K562 (cell line): Measurements from ENCODE around the gene PPP1R14D. TPM values are rescaled to one million over a fixed set of nuclear protein-coding genes. Genes with fewer than 3 reads are reported as not detected.

ENCODE experiments used
- CHD7 ChIP-seq: fragments of 200-600 bp; sonication (generic); IDR thresholded peaks from one replicate; pipeline ENCODE4 v1.6.1; 2012; ENCODE audit warnings: mild to moderate bottlenecking, low read depth, low read length, inconsistent platforms
- FOXJ2 ChIP-seq: fragments of 200-800 bp; sonication (Bioruptor generic); IDR thresholded peaks from 2 replicates; pipeline ENCODE4 v1.6.1; 2016; ENCODE audit warnings: missing genetic modification characterization, missing compliant biosample characterization
- RBM22 ChIP-seq: fragments of 200-400 bp; formaldehyde crosslinking; IDR thresholded peaks from 2 replicates; pipeline ENCODE4 v1.6.1; 2018; ENCODE audit warnings: low read length, low read depth; ENCODE audit not compliant: poor library complexity, severe bottlenecking
- ZNF324 ChIP-seq: fragments of 250-450 bp; sonication (Bioruptor Pico); IDR thresholded peaks from 2 replicates; pipeline ENCODE4 v1.4.0; 2020; ENCODE audit warnings: mild to moderate bottlenecking
- polyA plus RNA-seq, 8 experiments: library from polyadenylated mRNA; depleted of rRNA in 4 of 8; stranded (reverse) in 5 of 8; unstranded in 3 of 8; fragments of >200 nt; fragmentation: Nextera tagmentation in 2 of 8; fragmentation: Illumina TruSeq in 1 of 8; extraction: Ambion mirVana in 2 of 8; extraction: Trizol in 1 of 8; gene quantifications; 2 replicates each; pipeline versions ENCODE4 v1.2.1 to v1.2.3, GENCODE V29; 2011 to 2014; ENCODE audit warnings: inconsistent platforms in 1 of 8, missing spikeins in 1 of 8
- total RNA-seq, 7 experiments: library from RNA; depleted of rRNA in 6 of 7; stranded (reverse); fragments of >200 nt in 6 of 7; fragmentation: Illumina TruSeq in 2 of 7; extraction: Trizol in 2 of 7; gene quantifications; 2 replicates each; pipeline versions ENCODE4 v1.2.1 to v1.2.3, GENCODE V29; 2011 to 2021; ENCODE audit warnings: low replicate concordance in 1 of 7
- TF ChIP-seq, protein P1 (sequence below): fragments of 200-800 bp; sonication (Bioruptor generic); IDR thresholded peaks from 2 replicates; pipeline ENCODE4 v1.6.1; 2016; ENCODE audit warnings: missing genetic modification characterization, missing compliant biosample characterization

Gene PPP1R14D
- total and polyA plus RNA-seq, 9 of the 15 experiments (the other 6 are each of a cell fraction or from before 2014, with no cell fraction given) = 0.11 to 0.18 TPM; not detected in 7

- TF ChIP-seq CHD7 = no peak
- no peak for TF ChIP-seq FOXJ2 (tag)
- TF ChIP-seq RBM22 = no peak
- no peak for TF ChIP-seq ZNF324 (CRISPR knock-in tag)
- TF ChIP-seq, protein P1, sequence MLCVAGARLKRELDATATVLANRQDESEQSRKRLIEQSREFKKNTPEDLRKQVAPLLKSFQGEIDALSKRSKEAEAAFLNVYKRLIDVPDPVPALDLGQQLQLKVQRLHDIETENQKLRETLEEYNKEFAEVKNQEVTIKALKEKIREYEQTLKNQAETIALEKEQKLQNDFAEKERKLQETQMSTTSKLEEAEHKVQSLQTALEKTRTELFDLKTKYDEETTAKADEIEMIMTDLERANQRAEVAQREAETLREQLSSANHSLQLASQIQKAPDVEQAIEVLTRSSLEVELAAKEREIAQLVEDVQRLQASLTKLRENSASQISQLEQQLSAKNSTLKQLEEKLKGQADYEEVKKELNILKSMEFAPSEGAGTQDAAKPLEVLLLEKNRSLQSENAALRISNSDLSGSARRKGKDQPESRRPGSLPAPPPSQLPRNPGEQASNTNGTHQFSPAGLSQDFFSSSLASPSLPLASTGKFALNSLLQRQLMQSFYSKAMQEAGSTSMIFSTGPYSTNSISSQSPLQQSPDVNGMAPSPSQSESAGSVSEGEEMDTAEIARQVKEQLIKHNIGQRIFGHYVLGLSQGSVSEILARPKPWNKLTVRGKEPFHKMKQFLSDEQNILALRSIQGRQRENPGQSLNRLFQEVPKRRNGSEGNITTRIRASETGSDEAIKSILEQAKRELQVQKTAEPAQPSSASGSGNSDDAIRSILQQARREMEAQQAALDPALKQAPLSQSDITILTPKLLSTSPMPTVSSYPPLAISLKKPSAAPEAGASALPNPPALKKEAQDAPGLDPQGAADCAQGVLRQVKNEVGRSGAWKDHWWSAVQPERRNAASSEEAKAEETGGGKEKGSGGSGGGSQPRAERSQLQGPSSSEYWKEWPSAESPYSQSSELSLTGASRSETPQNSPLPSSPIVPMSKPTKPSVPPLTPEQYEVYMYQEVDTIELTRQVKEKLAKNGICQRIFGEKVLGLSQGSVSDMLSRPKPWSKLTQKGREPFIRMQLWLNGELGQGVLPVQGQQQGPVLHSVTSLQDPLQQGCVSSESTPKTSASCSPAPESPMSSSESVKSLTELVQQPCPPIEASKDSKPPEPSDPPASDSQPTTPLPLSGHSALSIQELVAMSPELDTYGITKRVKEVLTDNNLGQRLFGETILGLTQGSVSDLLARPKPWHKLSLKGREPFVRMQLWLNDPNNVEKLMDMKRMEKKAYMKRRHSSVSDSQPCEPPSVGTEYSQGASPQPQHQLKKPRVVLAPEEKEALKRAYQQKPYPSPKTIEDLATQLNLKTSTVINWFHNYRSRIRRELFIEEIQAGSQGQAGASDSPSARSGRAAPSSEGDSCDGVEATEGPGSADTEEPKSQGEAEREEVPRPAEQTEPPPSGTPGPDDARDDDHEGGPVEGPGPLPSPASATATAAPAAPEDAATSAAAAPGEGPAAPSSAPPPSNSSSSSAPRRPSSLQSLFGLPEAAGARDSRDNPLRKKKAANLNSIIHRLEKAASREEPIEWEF = no peak
Observed at GRCh38 chr15:40773496-40773895, 55.0 kb downstream of the PPP1R14D start (continued).
